A549 (cell line): Measurements from ENCODE around the gene ZIC2. TPM values are rescaled to one million over a fixed set of nuclear protein-coding genes. Genes with fewer than 3 reads are reported as not detected.
A peak's percentile ranks its signal among the peaks of the same experiment; 100 is the strongest.

ENCODE experiments used
- ATAC-seq, 2 experiments: fragments of 200-7000 bp in 1 of 2; fragments of >200 bp in 1 of 2; cut with Nextera tagmentation in 1 of 2; cut with Tn5 transposase in 1 of 2; 3 replicates each; pipeline versions ENCODE4 v1.8.0 to v1.9.1; 2018 to 2020; ENCODE audit warnings: mild to moderate bottlenecking in 1 of 2, moderate library complexity in 1 of 2
- CTCF ChIA-PET: fragments of 300-600 bp; sonication (Branson Sonifier 250); formaldehyde crosslinking; extraction: SDS; loops from one replicate; lab custom pipeline; 2021; ENCODE audit warnings: antibody characterized with exemption, inconsistent platforms; lab: Yijun Ruan, JAX
- POLR2A ChIA-PET: fragments of 350-600 bp; formaldehyde crosslinking; extraction: SDS; loops from one replicate; lab custom pipeline; 2021; ENCODE audit warnings: antibody characterized with exemption, inconsistent platforms; lab: Yijun Ruan, JAX
- DNase-seq, 2 experiments: peaks; one replicate each; pipeline versions ENCODE4 v3.0.0 to v3.0.0-alpha.2; 2011 to 2016; ENCODE audit warnings: low read depth in 1 of 2, low spot score in 1 of 2
- FAIRE-seq: peaks from 2 replicates; lab custom pipeline; 2011; peaks lifted over from hg19 to GRCh38; lab: Jason Lieb, UNC
- H3K27ac ChIP-seq, 2 experiments: fragments of >200 bp; sonication (Bioruptor Twin); formaldehyde crosslinking; 3 replicates each; pipeline ENCODE4 v1.5.1; 2016 to 2017
- H3K4me1 ChIP-seq: fragments of >200 bp; sonication (Bioruptor Twin); formaldehyde crosslinking; 3 replicates; pipeline ENCODE4 v1.6.1; 2016
- H3K4me2 ChIP-seq: fragments of >200 bp; sonication (Bioruptor Twin); formaldehyde crosslinking; 3 replicates; pipeline ENCODE4 v1.6.1; 2016
- H3K4me3 ChIP-seq: fragments of >200 bp; sonication (Bioruptor Twin); formaldehyde crosslinking; 3 replicates; pipeline ENCODE4 v1.5.1; 2016
- H3K9me3 ChIP-seq: fragments of >200 bp; sonication (Bioruptor Twin); formaldehyde crosslinking; 3 replicates; pipeline ENCODE4 v1.6.1; 2016
- CHD2 ChIP-seq: fragments of 150-350 bp; IDR thresholded peaks from 2 replicates; pipeline ENCODE4 v1.6.1; 2014; ENCODE audit warnings: low read length; ENCODE audit not compliant: partially characterized antibody
- EP300 ChIP-seq, 2 experiments: fragments of >200 bp; sonication (Bioruptor Twin); formaldehyde crosslinking; IDR thresholded peaks; 2 replicates in 1 of 2; 3 replicates in 1 of 2; pipeline ENCODE4 v1.6.1; 2016 to 2017
- FOSL2 ChIP-seq, 2 experiments: fragments of 450-650 bp in 1 of 2; fragments of >200 bp in 1 of 2; sonication (Bioruptor Twin) in 1 of 2; formaldehyde crosslinking; IDR thresholded peaks; 2 replicates each; pipeline versions ENCODE4 v1.5.0 to v1.6.1; 2016 to 2020; ENCODE audit warnings: mild to moderate bottlenecking in 1 of 2, moderate library complexity in 1 of 2
- HDAC2 ChIP-seq: fragments of 200-600 bp; sonication (generic); IDR thresholded peaks from 2 replicates; pipeline ENCODE4 v1.6.1; 2016
- HOXB13 ChIP-seq: fragments of 250-450 bp; sonication (Bioruptor Pico); IDR thresholded peaks from 2 replicates; pipeline ENCODE4 v1.5.0; 2020; ENCODE audit warnings: low read depth, mild to moderate bottlenecking, moderate library complexity
- JUN ChIP-seq, 2 experiments: fragments of >200 bp; sonication (Bioruptor Twin); formaldehyde crosslinking; IDR thresholded peaks; 2 replicates in 1 of 2; 3 replicates in 1 of 2; pipeline ENCODE4 v1.6.1; 2016 to 2017
- PHF8 ChIP-seq: fragments of 200-600 bp; sonication (generic); IDR thresholded peaks from 2 replicates; pipeline ENCODE4 v1.6.1; 2016; ENCODE audit warnings: low read depth, mild to moderate bottlenecking, antibody characterized with exemption, moderate library complexity, borderline replicate concordance
- POLR2A ChIP-seq: IDR thresholded peaks from 2 replicates; pipeline ENCODE4 v1.6.1; 2012; ENCODE audit warnings: mild to moderate bottlenecking, low read length
- RAD21 ChIP-seq, 2 experiments: fragments of >200 bp in 1 of 2; sonication (Bioruptor Twin) in 1 of 2; formaldehyde crosslinking in 1 of 2; IDR thresholded peaks in 1 of 2; conservative IDR thresholded peaks in 1 of 2; 2 replicates in 1 of 2; 3 replicates in 1 of 2; pipeline ENCODE4 v1.6.1; 2012 to 2018; ENCODE audit warnings: inconsistent platforms in 1 of 2
- RFX5 ChIP-seq: fragments of 450-650 bp; IDR thresholded peaks from 2 replicates; pipeline ENCODE4 v1.7.1; 2014; ENCODE audit warnings: antibody characterized with exemption, mild to moderate bottlenecking, moderate library complexity
- ZNF302 ChIP-seq: fragments of 250-450 bp; sonication (Bioruptor Pico); IDR thresholded peaks from 2 replicates; pipeline ENCODE4 v1.9.0; 2021; ENCODE audit warnings: inconsistent platforms, mild to moderate bottlenecking, moderate library complexity
- ZSCAN20 ChIP-seq: fragments of 250-450 bp; sonication (Bioruptor Pico); IDR thresholded peaks from 2 replicates; pipeline ENCODE4 v1.8.0; 2022; ENCODE audit warnings: mild to moderate bottlenecking, moderate library complexity
- WGBS: methylation state at CpG from one replicate; pipeline ENCODE4 v1.1.6; 2017; ENCODE audit errors: missing lambda C conversion rate; 5-methylcytosine and 5-hydroxymethylcytosine counted together
- polyA plus RNA-seq, 4 experiments: library from polyadenylated mRNA; depleted of rRNA in 3 of 4; stranded (reverse); fragments of >200 nt; fragmentation: RNase III in 1 of 4; extraction: RNeasy Plus Mini Kit Qiagen cat#74134 plus additional on column Dnase treatment in 1 of 4; gene quantifications; 2 replicates in 3 of 4; 3 replicates in 1 of 4; pipeline ENCODE4 v1.2.3, GENCODE V29; 2011 to 2017
- TF ChIP-seq, protein P1 (sequence below): IDR thresholded peaks from 2 replicates; pipeline ENCODE4 v1.6.1; 2012
- TF ChIP-seq, protein P2 (sequence below): IDR thresholded peaks from 2 replicates; pipeline ENCODE4 v1.6.1; 2012; ENCODE audit warnings: low read depth, borderline replicate concordance
- TF ChIP-seq, protein P3 (sequence below): fragments of 200-600 bp; sonication (generic); IDR thresholded peaks from 2 replicates; pipeline ENCODE4 v1.6.1; 2016; ENCODE audit warnings: antibody characterized with exemption, mild to moderate bottlenecking, moderate library complexity
- TF ChIP-seq, protein P4 (sequence below): fragments of >200 bp; sonication (Bioruptor Twin); formaldehyde crosslinking; IDR thresholded peaks from 3 replicates; pipeline ENCODE4 v1.5.1; 2016

ZIC2 gene
- polyA plus RNA-seq, 2 of the 4 experiments (the other 2 are of a cell fraction): 2.1 to 10.3 TPM

DNA sequence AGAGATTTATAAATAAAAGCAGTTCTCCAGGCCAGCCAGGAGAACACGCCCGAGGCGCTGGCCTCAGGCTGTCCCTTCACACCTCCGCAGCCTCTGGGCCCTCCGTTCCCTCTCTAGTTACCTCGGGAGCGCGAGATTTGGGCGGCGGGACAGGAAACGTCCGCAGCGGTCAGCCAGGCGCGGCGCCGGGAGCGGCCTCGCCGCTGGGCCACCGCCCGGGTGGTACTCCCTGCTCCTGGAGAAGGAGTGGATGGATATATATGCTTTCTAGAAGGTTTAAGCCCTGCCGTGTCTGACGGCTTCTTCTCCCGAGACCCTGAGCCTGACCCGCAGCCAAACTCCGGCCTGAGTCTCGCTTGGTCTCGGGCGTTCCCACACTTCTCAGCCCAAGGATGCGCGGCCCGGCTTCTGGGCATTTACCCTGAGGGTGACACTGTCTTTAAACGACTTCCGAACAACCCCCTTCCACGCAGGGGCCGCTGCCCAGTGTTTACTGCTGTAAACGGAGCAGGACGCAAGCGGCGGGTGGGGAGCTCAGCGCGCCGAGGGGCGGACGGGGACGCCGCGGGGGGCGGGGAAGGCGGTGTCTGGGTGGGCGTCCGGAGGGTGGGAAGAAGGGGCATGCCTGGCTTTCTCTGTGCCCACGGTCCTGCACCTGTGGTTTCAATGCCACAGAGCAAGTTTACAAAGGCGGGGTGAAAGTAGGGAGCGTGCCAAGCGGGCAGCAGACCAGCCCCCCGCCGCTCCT, 2.0 kb upstream of the ZIC2 start:
- no peaks in the 10 kb centered on the region for H3K9me3 ChIP-seq
- peak overlapping the region; percentile 92 for H3K4me2 ChIP-seq
- H3K4me3 ChIP-seq: peak overlapping the region; percentile 92
- ChIA-PET POLR2A (interaction anchor here (0.6 to 4.6 kb wide), 5 partner anchors 9 to 695 kb away, joined by 3 to 79 read pairs (median 15); partner anchors contain the start of genes PCCA, TMTC4 and ZIC5), CTCF (interaction anchor here (1.1 kb wide), 1 partner anchor 9 kb away, joined by 3 read pairs; no protein-coding TSS in a partner anchor)
- peak; percentile 66 for TF ChIP-seq CHD2
- TF ChIP-seq RAD21 (conservative IDR thresholded peaks at IDR 0.05 in 1 of 2, IDR thresholded peaks at IDR 0.05 in 1 of 2): no peak
- TF ChIP-seq, protein P1, sequence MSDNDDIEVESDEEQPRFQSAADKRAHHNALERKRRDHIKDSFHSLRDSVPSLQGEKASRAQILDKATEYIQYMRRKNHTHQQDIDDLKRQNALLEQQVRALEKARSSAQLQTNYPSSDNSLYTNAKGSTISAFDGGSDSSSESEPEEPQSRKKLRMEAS: peak; percentile 82
- TF ChIP-seq, protein P2, sequence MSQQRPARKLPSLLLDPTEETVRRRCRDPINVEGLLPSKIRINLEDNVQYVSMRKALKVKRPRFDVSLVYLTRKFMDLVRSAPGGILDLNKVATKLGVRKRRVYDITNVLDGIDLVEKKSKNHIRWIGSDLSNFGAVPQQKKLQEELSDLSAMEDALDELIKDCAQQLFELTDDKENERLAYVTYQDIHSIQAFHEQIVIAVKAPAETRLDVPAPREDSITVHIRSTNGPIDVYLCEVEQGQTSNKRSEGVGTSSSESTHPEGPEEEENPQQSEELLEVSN: peak; percentile 97
- TF ChIP-seq, protein P3, sequence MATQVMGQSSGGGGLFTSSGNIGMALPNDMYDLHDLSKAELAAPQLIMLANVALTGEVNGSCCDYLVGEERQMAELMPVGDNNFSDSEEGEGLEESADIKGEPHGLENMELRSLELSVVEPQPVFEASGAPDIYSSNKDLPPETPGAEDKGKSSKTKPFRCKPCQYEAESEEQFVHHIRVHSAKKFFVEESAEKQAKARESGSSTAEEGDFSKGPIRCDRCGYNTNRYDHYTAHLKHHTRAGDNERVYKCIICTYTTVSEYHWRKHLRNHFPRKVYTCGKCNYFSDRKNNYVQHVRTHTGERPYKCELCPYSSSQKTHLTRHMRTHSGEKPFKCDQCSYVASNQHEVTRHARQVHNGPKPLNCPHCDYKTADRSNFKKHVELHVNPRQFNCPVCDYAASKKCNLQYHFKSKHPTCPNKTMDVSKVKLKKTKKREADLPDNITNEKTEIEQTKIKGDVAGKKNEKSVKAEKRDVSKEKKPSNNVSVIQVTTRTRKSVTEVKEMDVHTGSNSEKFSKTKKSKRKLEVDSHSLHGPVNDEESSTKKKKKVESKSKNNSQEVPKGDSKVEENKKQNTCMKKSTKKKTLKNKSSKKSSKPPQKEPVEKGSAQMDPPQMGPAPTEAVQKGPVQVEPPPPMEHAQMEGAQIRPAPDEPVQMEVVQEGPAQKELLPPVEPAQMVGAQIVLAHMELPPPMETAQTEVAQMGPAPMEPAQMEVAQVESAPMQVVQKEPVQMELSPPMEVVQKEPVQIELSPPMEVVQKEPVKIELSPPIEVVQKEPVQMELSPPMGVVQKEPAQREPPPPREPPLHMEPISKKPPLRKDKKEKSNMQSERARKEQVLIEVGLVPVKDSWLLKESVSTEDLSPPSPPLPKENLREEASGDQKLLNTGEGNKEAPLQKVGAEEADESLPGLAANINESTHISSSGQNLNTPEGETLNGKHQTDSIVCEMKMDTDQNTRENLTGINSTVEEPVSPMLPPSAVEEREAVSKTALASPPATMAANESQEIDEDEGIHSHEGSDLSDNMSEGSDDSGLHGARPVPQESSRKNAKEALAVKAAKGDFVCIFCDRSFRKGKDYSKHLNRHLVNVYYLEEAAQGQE: peak; percentile 50; the same call in 1 of the 2 replicates
- no peak for TF ChIP-seq ZSCAN20 (CRISPR knock-in tag)
- no peak for TF ChIP-seq FOSL2 (IDR thresholded peaks at IDR 0.05)
- TF ChIP-seq FOSL2 (CRISPR knock-in tag; IDR thresholded peaks at IDR 0.05): no peak
- no peak for TF ChIP-seq ZNF302
- TF ChIP-seq HOXB13 (CRISPR knock-in tag): no peak
- no peak for TF ChIP-seq EP300 (IDR thresholded peaks at IDR 0.05)
- peak in 1 of 2 experiments; percentile 39; a peak in 1 of 5 replicates for TF ChIP-seq JUN (IDR thresholded peaks at IDR 0.05)
- no peak for TF ChIP-seq HDAC2
- ATAC-seq: peak; percentile 25 to 56; a peak in 3 of 6 replicates
- H3K4me1 ChIP-seq: peaks cover 7% of the 10 kb centered on the region; the same call in 2 of the 3 replicates
- peak in 1 of 2 experiments; percentile 60 for DNase-seq
- H3K27ac ChIP-seq: peak overlapping the region; percentile 84 to 97
- WGBS: 0% methylated on average over 8 of the region's 59 CpGs
- no peak for FAIRE-seq

DNA sequence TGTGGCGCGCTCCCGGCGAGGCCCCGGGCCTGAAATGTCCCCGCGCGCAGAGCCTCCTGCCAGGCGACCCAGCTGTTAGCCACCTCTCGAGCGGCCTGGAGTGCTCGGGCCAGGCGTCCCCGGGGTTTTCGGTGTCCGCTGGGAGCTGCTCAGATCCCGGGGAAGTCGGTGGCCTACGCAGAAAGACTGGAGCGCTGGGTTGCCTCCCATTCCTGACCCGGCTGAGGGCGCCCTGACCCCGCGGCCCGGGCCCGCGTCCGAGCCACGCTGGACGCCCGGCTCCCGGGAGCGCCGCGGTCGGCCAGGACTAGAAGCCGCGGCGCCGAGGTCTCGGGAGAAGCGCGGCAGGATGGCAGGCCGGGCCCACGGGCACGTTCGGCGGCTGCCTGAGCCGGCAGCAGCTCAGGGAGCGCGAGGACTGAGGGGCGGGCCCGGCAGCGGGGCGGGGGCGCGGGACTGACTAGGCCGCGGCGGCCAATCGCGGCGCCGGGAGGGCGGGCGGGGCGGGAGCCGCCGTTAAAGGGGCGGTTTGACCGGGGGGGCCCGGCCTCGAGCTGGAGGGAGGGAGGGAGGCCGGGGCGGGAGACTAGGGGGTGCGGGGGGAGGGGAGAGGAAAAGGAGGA, 1.3 kb upstream of the ZIC2 start:
- peak overlapping the region; percentile 84 to 97 for H3K27ac ChIP-seq
- peak overlapping the region; percentile 92 for H3K4me2 ChIP-seq
- H3K4me3 ChIP-seq: peak overlapping the region; percentile 92
- DNase-seq (peak in 1 of 2 experiments; percentile 87), ATAC-seq (peak; percentile 54 to 77), FAIRE-seq (no peak)
- H3K9me3 ChIP-seq: no peaks in the 10 kb centered on the region
- CTCF ChIA-PET: interaction anchor here (1.1 to 2.0 kb wide), 2 partner anchors 10 to 534 kb away, joined by 3 to 9 read pairs; no protein-coding TSS in a partner anchor
- POLR2A ChIA-PET: interaction anchor here (0.5 to 4.6 kb wide), 10 partner anchors 10 to 694 kb away, joined by 3 to 79 read pairs (median 6); partner anchors contain the start of genes PCCA, TMTC4 and ZIC5
- TF ChIP-seq PHF8 (peak; percentile 46; the same call in 1 of the 2 replicates), POLR2A (peak; percentile 41), RFX5 (no peak), ZNF302 (no peak)
- TF ChIP-seq, protein P4, sequence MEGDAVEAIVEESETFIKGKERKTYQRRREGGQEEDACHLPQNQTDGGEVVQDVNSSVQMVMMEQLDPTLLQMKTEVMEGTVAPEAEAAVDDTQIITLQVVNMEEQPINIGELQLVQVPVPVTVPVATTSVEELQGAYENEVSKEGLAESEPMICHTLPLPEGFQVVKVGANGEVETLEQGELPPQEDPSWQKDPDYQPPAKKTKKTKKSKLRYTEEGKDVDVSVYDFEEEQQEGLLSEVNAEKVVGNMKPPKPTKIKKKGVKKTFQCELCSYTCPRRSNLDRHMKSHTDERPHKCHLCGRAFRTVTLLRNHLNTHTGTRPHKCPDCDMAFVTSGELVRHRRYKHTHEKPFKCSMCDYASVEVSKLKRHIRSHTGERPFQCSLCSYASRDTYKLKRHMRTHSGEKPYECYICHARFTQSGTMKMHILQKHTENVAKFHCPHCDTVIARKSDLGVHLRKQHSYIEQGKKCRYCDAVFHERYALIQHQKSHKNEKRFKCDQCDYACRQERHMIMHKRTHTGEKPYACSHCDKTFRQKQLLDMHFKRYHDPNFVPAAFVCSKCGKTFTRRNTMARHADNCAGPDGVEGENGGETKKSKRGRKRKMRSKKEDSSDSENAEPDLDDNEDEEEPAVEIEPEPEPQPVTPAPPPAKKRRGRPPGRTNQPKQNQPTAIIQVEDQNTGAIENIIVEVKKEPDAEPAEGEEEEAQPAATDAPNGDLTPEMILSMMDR: no peak
- TF ChIP-seq, protein P2: 0 out of 2 replicates have a peak, but pooled peaks have one; percentile 30
- WGBS: no CpG with 5 or more reads among the region's 76 CpGs
- H3K4me1 ChIP-seq: peaks cover 7% of the 10 kb centered on the region; the same call in 2 of the 3 replicates
